PC-3 (cell line): Measurements from ENCODE around the gene PPFIBP2.

Experiments used
- EZH2 ChIP-seq: fragments of 300-600 bp; sonication (generic); IDR thresholded peaks from one replicate; pipeline ENCODE4 v1.6.1; 2017; ENCODE audit warnings: antibody characterized with exemption, mild to moderate bottlenecking, low read length; ENCODE audit not compliant: unreplicated experiment
- TF ChIP-seq, protein P1 (sequence below): fragments of 300-600 bp; sonication (generic); conservative IDR thresholded peaks from 2 replicates; pipeline ENCODE4 v1.5.1; 2017; ENCODE audit warnings: antibody characterized with exemption, low read depth, mild to moderate bottlenecking, low read length

DNA sequence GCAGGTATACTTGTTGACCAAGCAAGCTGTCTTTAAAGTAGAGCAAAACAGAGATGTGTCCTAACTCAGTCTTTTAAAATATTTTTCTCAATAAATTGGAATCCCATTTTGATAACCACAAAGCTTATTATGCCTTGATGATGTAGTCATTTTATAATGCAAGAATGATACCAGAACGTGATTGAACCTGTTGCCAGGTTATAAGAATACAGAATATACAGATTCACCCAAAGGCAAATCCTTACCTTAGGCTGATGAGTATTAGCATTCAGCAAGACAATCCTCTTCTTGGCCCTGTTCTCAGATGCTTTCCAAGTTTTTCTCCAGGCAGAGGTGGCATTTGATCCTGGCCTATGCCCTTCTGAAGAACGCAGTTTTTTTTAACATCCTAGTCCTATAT lies 76.1 kb downstream of the PPFIBP2 start:
- TF ChIP-seq, protein P1, sequence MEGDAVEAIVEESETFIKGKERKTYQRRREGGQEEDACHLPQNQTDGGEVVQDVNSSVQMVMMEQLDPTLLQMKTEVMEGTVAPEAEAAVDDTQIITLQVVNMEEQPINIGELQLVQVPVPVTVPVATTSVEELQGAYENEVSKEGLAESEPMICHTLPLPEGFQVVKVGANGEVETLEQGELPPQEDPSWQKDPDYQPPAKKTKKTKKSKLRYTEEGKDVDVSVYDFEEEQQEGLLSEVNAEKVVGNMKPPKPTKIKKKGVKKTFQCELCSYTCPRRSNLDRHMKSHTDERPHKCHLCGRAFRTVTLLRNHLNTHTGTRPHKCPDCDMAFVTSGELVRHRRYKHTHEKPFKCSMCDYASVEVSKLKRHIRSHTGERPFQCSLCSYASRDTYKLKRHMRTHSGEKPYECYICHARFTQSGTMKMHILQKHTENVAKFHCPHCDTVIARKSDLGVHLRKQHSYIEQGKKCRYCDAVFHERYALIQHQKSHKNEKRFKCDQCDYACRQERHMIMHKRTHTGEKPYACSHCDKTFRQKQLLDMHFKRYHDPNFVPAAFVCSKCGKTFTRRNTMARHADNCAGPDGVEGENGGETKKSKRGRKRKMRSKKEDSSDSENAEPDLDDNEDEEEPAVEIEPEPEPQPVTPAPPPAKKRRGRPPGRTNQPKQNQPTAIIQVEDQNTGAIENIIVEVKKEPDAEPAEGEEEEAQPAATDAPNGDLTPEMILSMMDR: no peak
- no peak for TF ChIP-seq EZH2
